ENCODE results near the gene TBX10.

GRCh38 chr11:67593565-67593905 lies 46.0 kb downstream of the TBX10 start:
- TF ChIP-seq ATF3 (IDR thresholded peaks at IDR 0.05) (no peak), RAD21 (IDR thresholded peaks at IDR 0.05; ENCODE audit: low read depth) (no peak), POLR2AphosphoS5 (IDR thresholded peaks at IDR 0.05; ENCODE audit: low read depth, low read length) (no peak), CTCF (IDR thresholded peaks at IDR 0.05 in 2 of 3, conservative IDR thresholded peaks at IDR 0.05 in 1 of 3; ENCODE audit: borderline replicate concordance in 1 of 3, insufficient read depth in 1 of 3, low read depth in 2 of 3, low read length in 2 of 3) (no peak), CBX3 (IDR thresholded peaks at IDR 0.05; ENCODE audit: low read depth) (no peak), SIN3A (IDR thresholded peaks at IDR 0.05; ENCODE audit: low read depth) (no peak)

All from HCT116 (cell line).